ENCODE results near the gene TUBB2B. TPM values are rescaled to one million over a fixed set of nuclear protein-coding genes. Genes with fewer than 3 reads are reported as not detected.

Gene TUBB2B
- total and polyA plus RNA-seq, 4 donors, result 0.85 to 4.3 (median 2.6) TPM

DNA sequence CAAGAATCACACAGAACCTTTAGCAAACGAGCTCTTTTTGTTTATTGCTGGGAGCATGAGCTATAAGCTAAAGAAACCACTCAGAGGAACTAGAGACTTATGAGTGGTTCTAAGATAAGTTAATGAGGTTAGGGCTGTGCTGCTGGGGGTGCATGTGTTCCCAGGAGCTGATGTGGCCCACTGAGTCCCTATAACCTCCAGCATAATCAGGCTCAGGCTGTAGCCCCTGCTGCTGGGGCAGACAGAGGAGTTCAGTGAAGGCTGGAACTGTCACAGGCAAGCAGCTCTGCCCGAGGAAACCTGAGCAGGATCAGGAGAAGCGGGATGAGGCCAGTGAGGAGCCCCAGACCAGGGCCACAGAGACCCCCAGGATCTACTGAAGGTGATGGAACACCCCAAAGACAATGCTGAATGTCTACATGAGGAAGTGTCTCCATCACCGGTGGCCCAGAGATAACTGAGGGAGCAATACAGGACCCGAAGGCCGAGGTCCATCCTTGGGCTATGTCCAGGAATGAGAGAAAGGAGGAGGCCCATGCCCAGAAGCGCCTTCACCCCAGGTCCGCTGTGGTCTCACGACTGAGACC is 17.3 kb downstream of the TUBB2B start:
- H3K4me1 ChIP-seq (ENCODE audit: control insufficient read depth in 5 of 5, insufficient read depth in 5 of 5, low read length in 5 of 5), result peaks cover 0 to 2% (median 0%) of the 10 kb centered on the region in 5 donors
- H3K27ac ChIP-seq (ENCODE audit: low read depth in 1 of 2, low read length in 1 of 2), result no peak overlapping the region
- no peak overlapping the region for H3K9ac ChIP-seq (ENCODE audit: insufficient read depth in 1 of 2, low read length in 2 of 2)
- no peaks in the 10 kb centered on the region for H3K27me3 ChIP-seq (ENCODE audit: control insufficient read depth in 3 of 3, insufficient read depth in 3 of 3, low read length in 2 of 3)
- ATAC-seq (ENCODE audit: insufficient read depth, low FRiP score) (no peak), DNase-seq (no peak)
- no peak overlapping the region for H3K4me3 ChIP-seq
- TF ChIP-seq, protein P1, sequence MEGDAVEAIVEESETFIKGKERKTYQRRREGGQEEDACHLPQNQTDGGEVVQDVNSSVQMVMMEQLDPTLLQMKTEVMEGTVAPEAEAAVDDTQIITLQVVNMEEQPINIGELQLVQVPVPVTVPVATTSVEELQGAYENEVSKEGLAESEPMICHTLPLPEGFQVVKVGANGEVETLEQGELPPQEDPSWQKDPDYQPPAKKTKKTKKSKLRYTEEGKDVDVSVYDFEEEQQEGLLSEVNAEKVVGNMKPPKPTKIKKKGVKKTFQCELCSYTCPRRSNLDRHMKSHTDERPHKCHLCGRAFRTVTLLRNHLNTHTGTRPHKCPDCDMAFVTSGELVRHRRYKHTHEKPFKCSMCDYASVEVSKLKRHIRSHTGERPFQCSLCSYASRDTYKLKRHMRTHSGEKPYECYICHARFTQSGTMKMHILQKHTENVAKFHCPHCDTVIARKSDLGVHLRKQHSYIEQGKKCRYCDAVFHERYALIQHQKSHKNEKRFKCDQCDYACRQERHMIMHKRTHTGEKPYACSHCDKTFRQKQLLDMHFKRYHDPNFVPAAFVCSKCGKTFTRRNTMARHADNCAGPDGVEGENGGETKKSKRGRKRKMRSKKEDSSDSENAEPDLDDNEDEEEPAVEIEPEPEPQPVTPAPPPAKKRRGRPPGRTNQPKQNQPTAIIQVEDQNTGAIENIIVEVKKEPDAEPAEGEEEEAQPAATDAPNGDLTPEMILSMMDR (IDR thresholded peaks at IDR 0.05; ENCODE audit: control extremely low read depth, extremely low read depth), result no peak
- no peaks in the 10 kb centered on the region for H3K36me3 ChIP-seq (ENCODE audit: control insufficient read depth in 4 of 4, insufficient read depth in 4 of 4, low read length in 4 of 4)
- WGBS, 2 donors, result 89 to 91% methylated on average over 9 of the region's 9 CpGs
- no peaks in the 10 kb centered on the region for H3K9me3 ChIP-seq (ENCODE audit: control insufficient read depth in 4 of 4, insufficient read depth in 3 of 4, low read length in 3 of 4)

DNA sequence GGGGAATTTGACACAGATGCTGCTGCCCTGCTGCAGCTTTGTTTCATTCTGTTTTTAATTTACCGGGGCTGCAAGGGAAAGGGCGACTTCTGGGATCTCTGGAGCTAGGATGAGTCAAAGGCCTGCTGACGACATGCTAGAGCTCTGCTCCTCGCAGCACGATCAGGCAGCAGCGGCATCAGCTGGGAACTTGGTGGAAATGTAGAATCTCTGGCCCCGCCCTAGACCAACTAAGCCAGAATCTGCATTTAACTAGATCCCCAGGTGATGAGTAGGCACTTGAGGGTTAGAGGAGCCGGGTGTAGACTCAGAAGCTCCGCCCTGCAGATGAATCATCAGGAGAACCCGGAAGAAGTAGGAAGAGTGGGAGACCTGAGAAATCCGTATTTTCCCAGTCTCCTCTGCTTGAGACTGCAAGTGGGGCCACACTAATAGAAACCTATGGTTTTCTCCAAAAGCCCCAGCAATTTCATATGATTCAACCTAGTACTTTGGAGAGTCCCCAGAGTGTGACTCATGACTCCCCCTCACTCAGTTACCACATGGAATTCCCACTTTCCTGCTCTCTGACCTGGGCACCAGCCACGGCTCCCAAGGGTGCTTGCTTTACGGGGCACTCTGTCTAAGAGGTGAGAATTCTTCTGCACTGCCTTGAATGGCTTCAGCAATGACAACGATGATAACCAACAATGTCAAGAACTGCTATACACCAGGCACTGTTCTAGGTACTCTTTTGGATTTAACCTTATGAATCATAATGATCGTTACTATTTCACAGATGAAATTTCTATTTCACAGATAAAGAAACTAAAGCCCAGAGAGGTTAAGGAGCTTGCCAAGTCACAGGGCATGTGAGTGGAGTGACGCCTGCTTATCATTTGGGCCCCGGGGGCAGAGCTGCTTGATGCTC is 18.1 kb downstream of the TUBB2B start:
- ATAC-seq (ENCODE audit: insufficient read depth, low FRiP score), result peak; percentile 77
- Histone ChIP-seq H3K9ac (ENCODE audit: insufficient read depth in 1 of 2, low read length in 2 of 2) (no peak overlapping the region), H3K4me1 (ENCODE audit: control insufficient read depth in 5 of 5, insufficient read depth in 5 of 5, low read length in 5 of 5) (peaks cover 0 to 2% (median 0%) of the 10 kb centered on the region in 5 donors), H3K36me3 (ENCODE audit: control insufficient read depth in 4 of 4, insufficient read depth in 4 of 4, low read length in 4 of 4) (no peaks in the 10 kb centered on the region), H3K9me3 (ENCODE audit: control insufficient read depth in 4 of 4, insufficient read depth in 3 of 4, low read length in 3 of 4) (peaks cover 0 to 2% (median 0%) of the 10 kb centered on the region in 4 donors), H3K27me3 (ENCODE audit: control insufficient read depth in 3 of 3, insufficient read depth in 3 of 3, low read length in 2 of 3) (no peaks in the 10 kb centered on the region), H3K27ac (ENCODE audit: low read depth in 1 of 2, low read length in 1 of 2) (no peak overlapping the region), H3K4me3 (no peak overlapping the region)
- 59 to 79% methylated on average over 17 of the region's 17 CpGs for WGBS, 2 donors
- DNase-seq, result peak in 1 of 3 donors; percentile 13
- TF ChIP-seq, protein P1 (IDR thresholded peaks at IDR 0.05; ENCODE audit: control extremely low read depth, extremely low read depth), result no peak

DNA sequence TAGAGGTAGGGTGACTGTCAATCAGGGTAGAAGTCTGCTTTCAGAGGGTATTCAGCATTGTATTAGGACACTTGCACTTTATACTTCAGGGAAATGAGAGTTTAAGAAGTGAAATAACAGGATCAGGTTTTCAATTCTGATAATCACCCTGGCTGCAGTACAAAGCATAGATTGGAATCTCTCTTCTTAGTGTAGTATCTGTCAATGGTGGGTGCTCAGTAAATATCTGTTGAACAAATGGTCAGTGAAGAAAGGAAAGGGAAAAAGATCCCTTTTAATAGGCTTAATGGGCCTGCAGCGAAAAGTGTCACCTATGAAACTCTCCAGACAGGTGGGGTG is 18.7 kb downstream of the TUBB2B start:
- peaks cover 0 to 2% (median 0%) of the 10 kb centered on the region in 4 donors for H3K9me3 ChIP-seq (ENCODE audit: control insufficient read depth in 4 of 4, insufficient read depth in 3 of 4, low read length in 3 of 4)
- H3K9ac ChIP-seq (ENCODE audit: insufficient read depth in 1 of 2, low read length in 2 of 2), result no peak overlapping the region
- TF ChIP-seq, protein P1 (IDR thresholded peaks at IDR 0.05; ENCODE audit: control extremely low read depth, extremely low read depth), result no peak
- WGBS, 2 donors, result 93 to 100% methylated on average over 1 of the region's 1 CpG
- no peak overlapping the region for H3K27ac ChIP-seq (ENCODE audit: low read depth in 1 of 2, low read length in 1 of 2)
- ATAC-seq (ENCODE audit: insufficient read depth, low FRiP score) (no peak), DNase-seq (no peak)
- H3K27me3 ChIP-seq (ENCODE audit: control insufficient read depth in 3 of 3, insufficient read depth in 3 of 3, low read length in 2 of 3), result no peaks in the 10 kb centered on the region
- H3K4me3 ChIP-seq, result no peak overlapping the region
- H3K36me3 ChIP-seq (ENCODE audit: control insufficient read depth in 4 of 4, insufficient read depth in 4 of 4, low read length in 4 of 4), result no peaks in the 10 kb centered on the region
- peaks cover 0 to 2% (median 0%) of the 10 kb centered on the region in 5 donors for H3K4me1 ChIP-seq (ENCODE audit: control insufficient read depth in 5 of 5, insufficient read depth in 5 of 5, low read length in 5 of 5)
